ENCODE data around the gene LILRA5.
"Not testable (repeated sequence)": the region's sequence is repeated elsewhere in the genome, so short reads cannot be mapped to it uniquely, and the experiment has no call there.

Gene LILRA5

GRCh38 chr19:54312436-54313377, at the start of gene LILRA5:
Gene LILRA5 (minus strand): TSS chr19:54313166. CDS start chr19:54313019, 147 bp downstream.
- no peak within 1 kb of the TSS for H3K4me3 Mint-ChIP-seq
- no peak within 1 kb of the TSS for H3K27ac Mint-ChIP-seq
- H3K36me3 Mint-ChIP-seq: no peaks in the 10 kb centered on the region
- H3K9me3 Mint-ChIP-seq: no peaks in the 10 kb centered on the region
- CTCF ChIA-PET: no interaction called here
- peaks cover 65% of the 10 kb centered on the region for H3K27me3 Mint-ChIP-seq
- no peaks in the 10 kb centered on the region for H3K4me1 Mint-ChIP-seq
- DNase-seq: no peak

- Mint-ChIP-seq H3K36me3 (peaks cover 52% of the 10 kb centered on the region), H3K27me3 (peaks cover 14% of the 10 kb centered on the region), H3K4me3 (peak overlapping the region; percentile 94), H3K27ac (peak overlapping the region; percentile 86), H3K4me1 (peaks cover 54% of the 10 kb centered on the region)
- CTCF ChIA-PET: interaction anchor here (1.9 kb wide), 1 partner anchor 29 kb away, joined by 5 read pairs; no protein-coding TSS in a partner anchor
- H3K9me3 Mint-ChIP-seq, DNase-seq: not testable (repeated sequence)
These were observed 48.9 kb upstream of the LILRA5 start for GRCh38 chr19:54361680-54362422.

GRCh38 chr19:54359149-54359820, 46.3 kb upstream of the LILRA5 start:
- not testable (repeated sequence) for H3K27ac Mint-ChIP-seq, H3K27me3 Mint-ChIP-seq, H3K4me3 Mint-ChIP-seq, H3K9me3 Mint-ChIP-seq
- peaks cover 52% of the 10 kb centered on the region for H3K36me3 Mint-ChIP-seq
- peak; percentile 83 for DNase-seq
- peaks cover 35% of the 10 kb centered on the region for H3K4me1 Mint-ChIP-seq
- CTCF ChIA-PET: interaction anchor here (1.1 kb wide), 2 partner anchors 29 to 31 kb away, joined by 4 read pairs; no protein-coding TSS in a partner anchor

- Mint-ChIP-seq H3K27me3 (peaks cover 5% of the 10 kb centered on the region), H3K27ac (no peak overlapping the region), H3K9me3 (no peaks in the 10 kb centered on the region), H3K4me1 (peaks cover 25% of the 10 kb centered on the region), H3K36me3 (peaks cover 45% of the 10 kb centered on the region), H3K4me3 (no peak overlapping the region)
- DNase-seq: no peak
- CTCF ChIA-PET: interaction anchor here (0.8 to 3.7 kb wide), 2 partner anchors 31 to 33 kb away, joined by 3 to 49 read pairs; no protein-coding TSS in a partner anchor
These were observed 44.4 kb upstream of the LILRA5 start for GRCh38 chr19:54357381-54357780.

DNA sequence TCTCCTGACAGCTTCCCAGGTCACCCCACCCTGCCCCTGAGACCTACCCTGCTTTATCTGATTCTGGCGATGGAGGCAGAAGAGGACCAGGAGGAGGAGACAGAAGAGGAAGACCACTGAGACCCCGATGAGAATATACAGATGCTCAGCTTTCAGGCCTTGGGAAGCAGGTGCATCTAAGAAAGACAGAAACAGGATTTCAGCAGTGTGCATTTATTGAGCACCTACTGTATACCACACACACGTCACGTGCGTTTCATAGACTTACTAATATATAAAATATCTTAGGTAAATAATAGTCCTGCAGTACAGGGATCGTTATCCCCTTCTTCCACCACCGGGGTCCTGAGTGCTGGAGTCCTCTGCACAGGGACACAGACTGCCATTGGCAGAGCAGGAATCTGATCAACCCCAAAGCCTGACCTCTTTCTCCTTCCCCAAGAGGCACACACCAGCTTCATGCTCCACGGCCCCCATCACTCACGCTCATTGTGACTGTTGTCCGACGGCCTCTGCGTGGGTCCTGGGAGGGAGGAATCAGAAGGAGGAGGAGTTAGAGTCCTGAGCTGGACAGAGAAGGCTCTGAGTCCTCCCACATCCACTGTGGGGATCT, 43.6 kb upstream of the LILRA5 start:
- CTCF ChIA-PET: interaction anchor here (0.7 to 3.7 kb wide), 3 partner anchors 29 to 34 kb away, joined by 3 to 49 read pairs (median 3); no protein-coding TSS in a partner anchor
- no peak for DNase-seq
- Mint-ChIP-seq H3K27me3 (peaks cover 13% of the 10 kb centered on the region), H3K9me3 (no peaks in the 10 kb centered on the region), H3K36me3 (peaks cover 40% of the 10 kb centered on the region), H3K4me1 (peaks cover 17% of the 10 kb centered on the region), H3K27ac (peak overlapping the region; percentile 42), H3K4me3 (no peak overlapping the region)

DNA sequence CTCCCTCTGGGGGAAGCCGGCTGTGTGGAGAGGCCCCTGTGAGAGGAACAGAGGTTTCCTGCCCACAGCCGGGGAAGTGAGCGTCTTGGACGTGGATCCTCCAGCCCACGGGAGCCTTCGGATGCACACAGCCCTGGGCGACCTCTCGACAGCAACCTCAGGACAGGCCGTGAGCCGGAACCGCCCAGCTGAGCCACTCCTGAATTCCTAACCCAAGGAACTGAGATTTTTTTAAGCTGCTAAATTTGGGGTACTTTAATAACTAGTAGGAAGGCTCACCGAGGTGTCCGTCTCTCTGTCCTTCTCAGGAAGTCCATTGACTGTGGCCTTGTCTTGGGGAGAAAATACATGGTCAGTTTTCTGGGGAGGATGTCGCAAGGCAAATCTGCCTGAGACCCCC, 42.7 kb upstream of the LILRA5 start:
- H3K27ac Mint-ChIP-seq: no peak overlapping the region
- no peak for DNase-seq
- peaks cover 33% of the 10 kb centered on the region for H3K36me3 Mint-ChIP-seq
- CTCF ChIA-PET: interaction anchor here (3.7 kb wide), 1 partner anchor 35 kb away, joined by 49 read pairs; no protein-coding TSS in a partner anchor
- H3K4me1 Mint-ChIP-seq: peaks cover 8% of the 10 kb centered on the region
- no peaks in the 10 kb centered on the region for H3K9me3 Mint-ChIP-seq
- no peak overlapping the region for H3K4me3 Mint-ChIP-seq
- peaks cover 17% of the 10 kb centered on the region for H3K27me3 Mint-ChIP-seq

DNA sequence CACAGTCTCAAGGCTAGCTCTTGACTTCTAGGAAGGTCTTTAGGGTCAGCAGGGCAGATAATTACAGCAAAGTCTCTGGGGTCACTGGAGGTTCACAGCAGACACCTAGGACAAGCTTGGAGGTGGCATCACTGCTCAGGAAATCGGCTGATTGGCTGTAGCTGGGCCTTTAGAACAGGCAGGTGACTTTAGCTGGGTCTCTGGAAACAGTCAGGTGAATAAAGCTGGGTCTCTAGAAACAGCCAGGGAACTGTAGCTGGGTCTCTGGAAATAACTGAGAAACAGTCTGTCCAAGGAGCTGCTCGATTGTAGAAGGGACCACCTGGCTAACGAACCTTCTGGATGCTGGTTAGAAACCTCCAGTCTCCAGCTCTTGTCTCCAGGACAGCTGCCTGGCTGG, 41.8 kb upstream of the LILRA5 start:
- Mint-ChIP-seq H3K36me3 (peaks cover 30% of the 10 kb centered on the region), H3K9me3 (no peaks in the 10 kb centered on the region), H3K4me1 (peaks cover 3% of the 10 kb centered on the region), H3K4me3 (no peak overlapping the region), H3K27me3 (peaks cover 17% of the 10 kb centered on the region), H3K27ac (no peak overlapping the region)
- no peak for DNase-seq
- CTCF ChIA-PET: interaction anchor here (1.4 to 3.7 kb wide), 2 partner anchors 20 to 35 kb away, joined by 3 to 49 read pairs; no protein-coding TSS in a partner anchor

DNA sequence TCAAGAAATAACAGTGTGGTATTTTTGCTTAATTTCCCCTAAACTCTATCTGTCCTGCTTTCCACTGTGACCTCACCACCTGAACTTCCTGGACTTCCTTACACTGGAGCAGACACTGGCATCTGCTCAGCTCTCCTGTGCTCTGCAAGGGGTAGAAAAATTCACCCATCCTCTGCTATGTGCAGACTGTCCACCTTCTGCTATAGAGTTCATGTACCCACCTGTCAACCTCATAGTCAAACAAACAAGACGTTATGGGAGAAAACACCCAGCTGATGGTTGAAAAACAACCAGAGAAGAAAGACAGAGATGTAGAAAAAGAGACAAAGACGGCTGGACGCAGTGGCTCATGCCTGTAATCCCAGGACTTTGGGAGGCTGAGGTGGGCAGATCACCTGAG, 39.6 kb upstream of the LILRA5 start:
- peaks cover 27% of the 10 kb centered on the region for H3K36me3 Mint-ChIP-seq
- H3K4me3 Mint-ChIP-seq: no peak overlapping the region
- no peak overlapping the region for H3K27ac Mint-ChIP-seq
- peaks cover 3% of the 10 kb centered on the region for H3K4me1 Mint-ChIP-seq
- CTCF ChIA-PET: interaction anchor here (0.6 to 1.3 kb wide), 3 partner anchors 16 to 38 kb away, joined by 3 to 6 read pairs (median 3); no protein-coding TSS in a partner anchor
- DNase-seq: no peak
- H3K9me3 Mint-ChIP-seq: no peaks in the 10 kb centered on the region
- peaks cover 39% of the 10 kb centered on the region for H3K27me3 Mint-ChIP-seq

DNA sequence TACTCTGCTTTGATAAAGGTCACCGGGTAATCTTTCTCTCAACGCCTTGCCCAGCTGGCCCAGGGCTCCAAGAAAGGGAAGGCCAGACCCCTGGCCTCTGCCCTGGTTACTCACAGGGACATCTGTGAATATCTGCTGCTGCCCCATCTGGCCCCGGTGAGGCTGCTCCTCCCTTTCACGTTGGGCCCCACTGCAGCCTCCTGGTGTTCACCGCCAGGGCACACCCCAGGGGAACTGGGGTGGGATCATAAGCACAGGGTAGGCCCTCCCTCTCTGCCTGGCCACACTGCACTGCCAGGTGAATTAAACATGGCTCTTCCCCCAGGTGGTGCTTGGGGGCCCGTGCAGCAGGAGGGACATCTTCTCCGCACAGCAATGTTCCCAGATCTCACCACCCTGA, 39.1 kb upstream of the LILRA5 start:
- Mint-ChIP-seq H3K9me3 (no peaks in the 10 kb centered on the region), H3K4me3 (no peak overlapping the region), H3K27ac (no peak overlapping the region), H3K27me3 (peaks cover 41% of the 10 kb centered on the region), H3K4me1 (peaks cover 3% of the 10 kb centered on the region), H3K36me3 (peaks cover 22% of the 10 kb centered on the region)
- no peak for DNase-seq
- CTCF ChIA-PET: no interaction called here

- Mint-ChIP-seq H3K27ac (no peak overlapping the region), H3K36me3 (peaks cover 18% of the 10 kb centered on the region), H3K4me1 (peaks cover 7% of the 10 kb centered on the region), H3K27me3 (peaks cover 46% of the 10 kb centered on the region), H3K4me3 (no peak overlapping the region), H3K9me3 (no peaks in the 10 kb centered on the region)
- CTCF ChIA-PET: no interaction called here
- DNase-seq: no peak
These were observed 38.5 kb upstream of the LILRA5 start for GRCh38 chr19:54351474-54351873.

- no peak overlapping the region for H3K27ac Mint-ChIP-seq
- H3K4me3 Mint-ChIP-seq: no peak overlapping the region
These were observed 33.0 kb upstream of the LILRA5 start for GRCh38 chr19:54345938-54346386.

DNA sequence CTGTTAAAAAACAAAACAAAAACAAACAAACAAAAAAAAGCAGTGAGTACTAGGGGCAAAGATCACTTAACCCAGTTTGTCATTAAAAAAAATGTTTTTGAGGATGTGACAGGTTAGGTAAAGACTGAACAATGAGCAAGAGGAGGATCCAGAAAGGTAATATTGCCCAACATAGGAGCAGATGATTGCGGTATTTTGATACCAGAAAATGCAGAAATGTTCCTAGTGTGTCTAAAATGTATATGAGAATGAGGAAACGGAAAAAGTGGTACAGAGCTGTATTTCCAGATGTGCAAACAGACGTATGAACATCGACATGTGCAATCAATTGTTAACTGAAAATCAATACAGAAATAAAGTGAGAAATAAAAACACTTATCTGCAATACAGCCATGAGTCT, 30.9 kb upstream of the LILRA5 start:
- DNase-seq: no peak

More at GRCh38 chr19:54345938-54346386, 33.0 kb upstream of the LILRA5 start:
- Mint-ChIP-seq H3K9me3 (no peaks in the 10 kb centered on the region), H3K27me3 (peaks cover 60% of the 10 kb centered on the region), H3K36me3 (no peaks in the 10 kb centered on the region), H3K4me1 (peaks cover 4% of the 10 kb centered on the region)
- DNase-seq: no peak
- CTCF ChIA-PET: interaction anchor here (0.9 to 1.2 kb wide), 2 partner anchors 19 to 80 kb away, joined by 3 read pairs; no protein-coding TSS in a partner anchor

GRCh38 chr19:54341295-54341694, 28.3 kb upstream of the LILRA5 start:
- H3K4me3 Mint-ChIP-seq: no peak overlapping the region
- DNase-seq: no peak
- CTCF ChIA-PET: interaction anchor here (0.9 kb wide), 1 partner anchor 49 kb away, joined by 3 read pairs; no protein-coding TSS in a partner anchor
- H3K9me3 Mint-ChIP-seq: no peaks in the 10 kb centered on the region
- no peaks in the 10 kb centered on the region for H3K4me1 Mint-ChIP-seq
- H3K27me3 Mint-ChIP-seq: peaks cover 59% of the 10 kb centered on the region
- H3K27ac Mint-ChIP-seq: no peak overlapping the region
- H3K36me3 Mint-ChIP-seq: no peaks in the 10 kb centered on the region

More for the DNA sequence above, 30.9 kb upstream of the LILRA5 start:
- H3K9me3 Mint-ChIP-seq: no peaks in the 10 kb centered on the region
- no peak overlapping the region for H3K27ac Mint-ChIP-seq
- H3K4me3 Mint-ChIP-seq: no peak overlapping the region
- CTCF ChIA-PET: no interaction called here
- H3K36me3 Mint-ChIP-seq: no peaks in the 10 kb centered on the region
- peaks cover 67% of the 10 kb centered on the region for H3K27me3 Mint-ChIP-seq
- peaks cover 4% of the 10 kb centered on the region for H3K4me1 Mint-ChIP-seq
